ENCODE measurements around the gene LIN28B. TPM values are rescaled to one million over a fixed set of nuclear protein-coding genes. Genes with fewer than 3 reads are reported as not detected.

LIN28B gene
- total RNA-seq, 2 donors from 2014 or later, result not detected

- H3K9me3 ChIP-seq, result no peaks in the 10 kb centered on the region
- 66 to 69% methylated on average over 8 of the region's 8 CpGs for WGBS, 2 donors
- no peak for ATAC-seq
Observed at GRCh38 chr6:105109955-105110895, 153.3 kb downstream of the LIN28B start.

DNA sequence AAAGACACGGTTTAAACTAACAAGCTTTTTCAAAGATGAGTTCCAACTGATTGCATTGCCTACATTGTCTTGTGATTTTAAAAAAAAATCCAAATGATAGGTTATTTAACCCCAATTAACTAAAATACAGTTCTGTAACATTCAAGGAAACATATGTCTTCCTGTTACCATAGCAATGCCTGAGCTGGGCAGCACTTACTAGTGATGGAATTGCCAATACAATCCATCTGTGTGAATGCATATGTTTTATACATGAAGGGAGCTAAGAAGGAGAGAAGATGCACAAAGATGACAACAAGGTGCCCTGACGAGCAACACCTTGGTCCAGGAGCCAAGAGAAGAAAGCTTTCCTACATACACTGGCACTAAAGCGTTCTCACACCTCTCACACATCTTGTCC, 154.2 kb downstream of the LIN28B start:
- no peak for DNase-seq
- Histone ChIP-seq H3K4me1 (no peaks in the 10 kb centered on the region), H3K4me3 (no peak overlapping the region), H3K27ac (no peak overlapping the region), H3K9me3 (no peaks in the 10 kb centered on the region), H3K27me3 (no peaks in the 10 kb centered on the region), H3K36me3 (replicated peaks in 1 of 2; ENCODE audit: insufficient read depth in 1 of 2, low read depth in 2 of 2) (no peaks in the 10 kb centered on the region)
- TF ChIP-seq, protein P1, sequence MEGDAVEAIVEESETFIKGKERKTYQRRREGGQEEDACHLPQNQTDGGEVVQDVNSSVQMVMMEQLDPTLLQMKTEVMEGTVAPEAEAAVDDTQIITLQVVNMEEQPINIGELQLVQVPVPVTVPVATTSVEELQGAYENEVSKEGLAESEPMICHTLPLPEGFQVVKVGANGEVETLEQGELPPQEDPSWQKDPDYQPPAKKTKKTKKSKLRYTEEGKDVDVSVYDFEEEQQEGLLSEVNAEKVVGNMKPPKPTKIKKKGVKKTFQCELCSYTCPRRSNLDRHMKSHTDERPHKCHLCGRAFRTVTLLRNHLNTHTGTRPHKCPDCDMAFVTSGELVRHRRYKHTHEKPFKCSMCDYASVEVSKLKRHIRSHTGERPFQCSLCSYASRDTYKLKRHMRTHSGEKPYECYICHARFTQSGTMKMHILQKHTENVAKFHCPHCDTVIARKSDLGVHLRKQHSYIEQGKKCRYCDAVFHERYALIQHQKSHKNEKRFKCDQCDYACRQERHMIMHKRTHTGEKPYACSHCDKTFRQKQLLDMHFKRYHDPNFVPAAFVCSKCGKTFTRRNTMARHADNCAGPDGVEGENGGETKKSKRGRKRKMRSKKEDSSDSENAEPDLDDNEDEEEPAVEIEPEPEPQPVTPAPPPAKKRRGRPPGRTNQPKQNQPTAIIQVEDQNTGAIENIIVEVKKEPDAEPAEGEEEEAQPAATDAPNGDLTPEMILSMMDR (IDR thresholded peaks at IDR 0.05), result no peak
- TF ChIP-seq POLR2A (IDR thresholded peaks at IDR 0.05), result no peak
- intact Hi-C loops (cut with DNase I), result no loop called here
- ATAC-seq, result no peak
- 68 to 71% methylated on average over 3 of the region's 3 CpGs for WGBS, 2 donors

More at GRCh38 chr6:105109955-105110895, 153.3 kb downstream of the LIN28B start:
- DNase-seq, result no peak
- Histone ChIP-seq H3K27me3 (no peaks in the 10 kb centered on the region), H3K4me3 (no peak overlapping the region), H3K36me3 (replicated peaks in 1 of 2; ENCODE audit: insufficient read depth in 1 of 2, low read depth in 2 of 2) (no peaks in the 10 kb centered on the region), H3K27ac (no peak overlapping the region), H3K4me1 (no peaks in the 10 kb centered on the region)
- intact Hi-C loops (cut with DNase I), result no loop called here
- TF ChIP-seq, protein P1 (IDR thresholded peaks at IDR 0.05), result no peak
- TF ChIP-seq POLR2A (IDR thresholded peaks at IDR 0.05), result no peak

- Histone ChIP-seq H3K36me3 (replicated peaks in 1 of 2; ENCODE audit: insufficient read depth in 1 of 2, low read depth in 2 of 2) (no peaks in the 10 kb centered on the region), H3K9me3 (no peaks in the 10 kb centered on the region), H3K4me1 (no peaks in the 10 kb centered on the region), H3K27ac (no peak overlapping the region), H3K27me3 (no peaks in the 10 kb centered on the region), H3K4me3 (no peak overlapping the region)
- TF ChIP-seq POLR2A (IDR thresholded peaks at IDR 0.05), result no peak
- TF ChIP-seq, protein P1 (IDR thresholded peaks at IDR 0.05), result no peak
- intact Hi-C loops (cut with DNase I), result no loop called here
- ATAC-seq (no peak), DNase-seq (no peak)
- WGBS, 2 donors, result 78 to 88% methylated on average over 2 of the region's 2 CpGs
Observed at GRCh38 chr6:105111871-105112270, 155.0 kb downstream of the LIN28B start.

GRCh38 chr6:105112577-105112976, 155.7 kb downstream of the LIN28B start:
- DNase-seq (no peak), ATAC-seq (no peak)
- no peaks in the 10 kb centered on the region for H3K4me1 ChIP-seq
- no peak overlapping the region for H3K27ac ChIP-seq
- 90 to 92% methylated on average over 1 of the region's 1 CpG for WGBS, 2 donors
- H3K9me3 ChIP-seq, result no peaks in the 10 kb centered on the region
- no peak for TF ChIP-seq POLR2A (IDR thresholded peaks at IDR 0.05)
- H3K36me3 ChIP-seq (replicated peaks in 1 of 2; ENCODE audit: insufficient read depth in 1 of 2, low read depth in 2 of 2), result no peaks in the 10 kb centered on the region
- H3K27me3 ChIP-seq, result no peaks in the 10 kb centered on the region
- intact Hi-C loops (cut with DNase I), result no loop called here
- no peak overlapping the region for H3K4me3 ChIP-seq

- 52 to 59% methylated on average over 4 to 6 of the region's 6 CpGs for WGBS, 2 donors
- intact Hi-C loops (cut with DNase I), result no loop called here
- TF ChIP-seq, protein P1 (IDR thresholded peaks at IDR 0.05), result no peak
- TF ChIP-seq POLR2A (IDR thresholded peaks at IDR 0.05), result no peak
Observed at GRCh38 chr6:105113422-105113821, 156.5 kb downstream of the LIN28B start.

More at GRCh38 chr6:105113422-105113821, 156.5 kb downstream of the LIN28B start:
- H3K4me3 ChIP-seq, result no peak overlapping the region
- no peaks in the 10 kb centered on the region for H3K36me3 ChIP-seq (replicated peaks in 1 of 2; ENCODE audit: insufficient read depth in 1 of 2, low read depth in 2 of 2)
- DNase-seq (no peak), ATAC-seq (no peak)
- no peaks in the 10 kb centered on the region for H3K27me3 ChIP-seq
- no peaks in the 10 kb centered on the region for H3K9me3 ChIP-seq
- H3K27ac ChIP-seq, result no peak overlapping the region
- H3K4me1 ChIP-seq, result no peaks in the 10 kb centered on the region
